H1 (cell line): ENCODE data around the gene FOLR1. TPM values are rescaled to one million over a fixed set of nuclear protein-coding genes. Genes with fewer than 3 reads are reported as not detected.

Experiments used
- ASH2L ChIP-seq: fragments of 200-600, 300-600 bp; sonication (generic); IDR thresholded peaks from one replicate; pipeline ENCODE4 v1.7.1; 2017; ENCODE audit warnings: low read length
- CHD2 ChIP-seq: IDR thresholded peaks from 2 replicates; pipeline ENCODE4 v1.6.1; 2012; ENCODE audit warnings: low read length, improper control_type of control experiment
- EZH2 ChIP-seq: fragments of 200-600 bp; sonication (generic); IDR thresholded peaks from 2 replicates; pipeline ENCODE4 v1.7.1; 2012; ENCODE audit warnings: low read depth, mild to moderate bottlenecking, moderate library complexity, low read length, inconsistent platforms; ENCODE audit not compliant: severe bottlenecking
- FOSL1 ChIP-seq: IDR thresholded peaks from 2 replicates; pipeline ENCODE4 v1.6.1; 2011; ENCODE audit warnings: mild to moderate bottlenecking, low read depth, low read length, moderate library complexity; ENCODE audit not compliant: insufficient read depth
- HDAC6 ChIP-seq: IDR thresholded peaks from one replicate; pipeline ENCODE4 v1.7.1; 2012; ENCODE audit warnings: low read depth, mild to moderate bottlenecking, inconsistent platforms, low read length, moderate library complexity
- JUND ChIP-seq: IDR thresholded peaks from 2 replicates; pipeline ENCODE4 v1.6.1; 2011; ENCODE audit warnings: mild to moderate bottlenecking, improper control_type of control experiment, low read length
- NRF1 ChIP-seq: IDR thresholded peaks from 2 replicates; pipeline ENCODE4 v1.6.1; 2011; ENCODE audit warnings: mild to moderate bottlenecking, low read depth, low read length, improper control_type of control experiment
- POLR2A ChIP-seq, 2 experiments: IDR thresholded peaks; 1 replicate in 1 of 2; 2 replicates in 1 of 2; pipeline ENCODE4 v1.6.1; 2011; ENCODE audit warnings: low read depth in 2 of 2, low read length in 2 of 2, mild to moderate bottlenecking in 2 of 2; ENCODE audit errors: control extremely low read depth in 1 of 2
- SAP30 ChIP-seq: fragments of 300-600 bp; sonication (generic); IDR thresholded peaks from 2 replicates; pipeline ENCODE4 v1.7.1; 2012; ENCODE audit warnings: low read length, moderate library complexity, mild to moderate bottlenecking, inconsistent platforms; ENCODE audit not compliant: insufficient read depth, insufficient replicate concordance
- TAF1 ChIP-seq: IDR thresholded peaks from 2 replicates; pipeline ENCODE4 v1.6.1; 2011; ENCODE audit warnings: mild to moderate bottlenecking, low read depth, low read length
- polyA plus RNA-seq, 7 experiments: library from polyadenylated mRNA; depleted of rRNA in 3 of 7; stranded (reverse) in 5 of 7; unstranded in 2 of 7; fragments of >200 nt in 5 of 7; fragments of 200-250 nt in 2 of 7; gene quantifications; 1 replicate in 5 of 7; 2 replicates in 1 of 7; 4 replicates in 1 of 7; pipeline versions ENCODE4 v1.2.1 to v1.2.3, GENCODE V29; 2011 to 2013; ENCODE audit warnings: missing spikeins in 2 of 7, mixed read lengths in 2 of 7
- total RNA-seq: library from RNA; stranded (reverse); fragmentation: NEBNext Ultra II Directional; extraction: Animal tissue kit (Norgen Biotek cat#: 25700); gene quantifications from 2 replicates; pipeline ENCODE4 v1.2.1, GENCODE V29; 2021
- TF ChIP-seq, protein P1 (sequence below): fragments of 300-600 bp; sonication (generic); IDR thresholded peaks from 2 replicates; pipeline ENCODE4 v1.7.1; 2012; ENCODE audit warnings: low read length, moderate library complexity, mild to moderate bottlenecking, inconsistent platforms; ENCODE audit not compliant: insufficient replicate concordance

FOLR1 gene
- total and polyA plus RNA-seq, 2 of the 8 experiments (the other 6 are each of a cell fraction or from before 2014, with no cell fraction given), result 1.3 TPM; not detected in 1

DNA sequence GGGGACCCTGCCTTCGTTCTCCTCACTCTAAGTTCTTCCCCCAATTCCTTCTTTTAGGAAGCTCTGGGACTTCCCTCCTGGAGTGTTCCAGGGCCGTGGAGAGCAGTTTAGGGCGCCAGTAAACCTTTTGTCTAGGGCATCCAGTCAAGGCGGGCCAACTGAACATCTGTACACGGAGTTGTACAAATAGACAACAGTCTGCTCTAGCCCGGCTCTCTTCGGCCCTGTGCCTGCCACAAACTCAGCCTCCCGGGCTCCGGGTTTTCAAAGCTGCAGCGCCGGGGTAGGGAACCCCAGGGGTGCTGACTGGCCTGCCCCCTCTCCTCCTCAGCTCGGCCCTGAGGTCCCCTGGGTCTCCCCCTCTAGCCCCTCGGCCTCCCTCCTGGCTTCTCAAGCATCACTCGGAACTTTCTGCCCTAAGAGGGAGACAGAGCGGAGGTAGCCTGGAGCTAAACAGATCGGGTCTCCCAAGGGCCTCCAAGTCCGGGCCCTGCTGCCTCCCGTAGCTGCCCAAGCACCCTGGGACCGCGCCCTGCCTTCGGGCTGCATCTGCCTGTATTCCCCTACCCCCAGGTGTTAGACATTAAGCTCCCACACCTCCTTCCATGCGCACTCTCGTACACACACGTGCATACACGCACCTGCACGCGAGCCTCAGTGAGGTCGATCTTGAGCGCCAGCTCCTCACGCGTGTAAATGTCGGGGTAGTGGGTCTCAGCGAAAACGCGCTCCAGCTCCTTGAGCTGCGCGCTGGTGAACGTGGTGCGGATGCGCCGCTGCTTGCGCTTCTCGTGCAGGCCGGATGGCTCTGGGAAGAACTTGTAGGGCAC is 48.7 kb downstream of the FOLR1 start (continued):
- TF ChIP-seq, protein P1, sequence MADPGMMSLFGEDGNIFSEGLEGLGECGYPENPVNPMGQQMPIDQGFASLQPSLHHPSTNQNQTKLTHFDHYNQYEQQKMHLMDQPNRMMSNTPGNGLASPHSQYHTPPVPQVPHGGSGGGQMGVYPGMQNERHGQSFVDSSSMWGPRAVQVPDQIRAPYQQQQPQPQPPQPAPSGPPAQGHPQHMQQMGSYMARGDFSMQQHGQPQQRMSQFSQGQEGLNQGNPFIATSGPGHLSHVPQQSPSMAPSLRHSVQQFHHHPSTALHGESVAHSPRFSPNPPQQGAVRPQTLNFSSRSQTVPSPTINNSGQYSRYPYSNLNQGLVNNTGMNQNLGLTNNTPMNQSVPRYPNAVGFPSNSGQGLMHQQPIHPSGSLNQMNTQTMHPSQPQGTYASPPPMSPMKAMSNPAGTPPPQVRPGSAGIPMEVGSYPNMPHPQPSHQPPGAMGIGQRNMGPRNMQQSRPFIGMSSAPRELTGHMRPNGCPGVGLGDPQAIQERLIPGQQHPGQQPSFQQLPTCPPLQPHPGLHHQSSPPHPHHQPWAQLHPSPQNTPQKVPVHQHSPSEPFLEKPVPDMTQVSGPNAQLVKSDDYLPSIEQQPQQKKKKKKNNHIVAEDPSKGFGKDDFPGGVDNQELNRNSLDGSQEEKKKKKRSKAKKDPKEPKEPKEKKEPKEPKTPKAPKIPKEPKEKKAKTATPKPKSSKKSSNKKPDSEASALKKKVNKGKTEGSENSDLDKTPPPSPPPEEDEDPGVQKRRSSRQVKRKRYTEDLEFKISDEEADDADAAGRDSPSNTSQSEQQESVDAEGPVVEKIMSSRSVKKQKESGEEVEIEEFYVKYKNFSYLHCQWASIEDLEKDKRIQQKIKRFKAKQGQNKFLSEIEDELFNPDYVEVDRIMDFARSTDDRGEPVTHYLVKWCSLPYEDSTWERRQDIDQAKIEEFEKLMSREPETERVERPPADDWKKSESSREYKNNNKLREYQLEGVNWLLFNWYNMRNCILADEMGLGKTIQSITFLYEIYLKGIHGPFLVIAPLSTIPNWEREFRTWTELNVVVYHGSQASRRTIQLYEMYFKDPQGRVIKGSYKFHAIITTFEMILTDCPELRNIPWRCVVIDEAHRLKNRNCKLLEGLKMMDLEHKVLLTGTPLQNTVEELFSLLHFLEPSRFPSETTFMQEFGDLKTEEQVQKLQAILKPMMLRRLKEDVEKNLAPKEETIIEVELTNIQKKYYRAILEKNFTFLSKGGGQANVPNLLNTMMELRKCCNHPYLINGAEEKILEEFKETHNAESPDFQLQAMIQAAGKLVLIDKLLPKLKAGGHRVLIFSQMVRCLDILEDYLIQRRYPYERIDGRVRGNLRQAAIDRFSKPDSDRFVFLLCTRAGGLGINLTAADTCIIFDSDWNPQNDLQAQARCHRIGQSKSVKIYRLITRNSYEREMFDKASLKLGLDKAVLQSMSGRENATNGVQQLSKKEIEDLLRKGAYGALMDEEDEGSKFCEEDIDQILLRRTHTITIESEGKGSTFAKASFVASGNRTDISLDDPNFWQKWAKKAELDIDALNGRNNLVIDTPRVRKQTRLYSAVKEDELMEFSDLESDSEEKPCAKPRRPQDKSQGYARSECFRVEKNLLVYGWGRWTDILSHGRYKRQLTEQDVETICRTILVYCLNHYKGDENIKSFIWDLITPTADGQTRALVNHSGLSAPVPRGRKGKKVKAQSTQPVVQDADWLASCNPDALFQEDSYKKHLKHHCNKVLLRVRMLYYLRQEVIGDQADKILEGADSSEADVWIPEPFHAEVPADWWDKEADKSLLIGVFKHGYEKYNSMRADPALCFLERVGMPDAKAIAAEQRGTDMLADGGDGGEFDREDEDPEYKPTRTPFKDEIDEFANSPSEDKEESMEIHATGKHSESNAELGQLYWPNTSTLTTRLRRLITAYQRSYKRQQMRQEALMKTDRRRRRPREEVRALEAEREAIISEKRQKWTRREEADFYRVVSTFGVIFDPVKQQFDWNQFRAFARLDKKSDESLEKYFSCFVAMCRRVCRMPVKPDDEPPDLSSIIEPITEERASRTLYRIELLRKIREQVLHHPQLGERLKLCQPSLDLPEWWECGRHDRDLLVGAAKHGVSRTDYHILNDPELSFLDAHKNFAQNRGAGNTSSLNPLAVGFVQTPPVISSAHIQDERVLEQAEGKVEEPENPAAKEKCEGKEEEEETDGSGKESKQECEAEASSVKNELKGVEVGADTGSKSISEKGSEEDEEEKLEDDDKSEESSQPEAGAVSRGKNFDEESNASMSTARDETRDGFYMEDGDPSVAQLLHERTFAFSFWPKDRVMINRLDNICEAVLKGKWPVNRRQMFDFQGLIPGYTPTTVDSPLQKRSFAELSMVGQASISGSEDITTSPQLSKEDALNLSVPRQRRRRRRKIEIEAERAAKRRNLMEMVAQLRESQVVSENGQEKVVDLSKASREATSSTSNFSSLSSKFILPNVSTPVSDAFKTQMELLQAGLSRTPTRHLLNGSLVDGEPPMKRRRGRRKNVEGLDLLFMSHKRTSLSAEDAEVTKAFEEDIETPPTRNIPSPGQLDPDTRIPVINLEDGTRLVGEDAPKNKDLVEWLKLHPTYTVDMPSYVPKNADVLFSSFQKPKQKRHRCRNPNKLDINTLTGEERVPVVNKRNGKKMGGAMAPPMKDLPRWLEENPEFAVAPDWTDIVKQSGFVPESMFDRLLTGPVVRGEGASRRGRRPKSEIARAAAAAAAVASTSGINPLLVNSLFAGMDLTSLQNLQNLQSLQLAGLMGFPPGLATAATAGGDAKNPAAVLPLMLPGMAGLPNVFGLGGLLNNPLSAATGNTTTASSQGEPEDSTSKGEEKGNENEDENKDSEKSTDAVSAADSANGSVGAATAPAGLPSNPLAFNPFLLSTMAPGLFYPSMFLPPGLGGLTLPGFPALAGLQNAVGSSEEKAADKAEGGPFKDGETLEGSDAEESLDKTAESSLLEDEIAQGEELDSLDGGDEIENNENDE, result no peak
- no peak for TF ChIP-seq TAF1
- TF ChIP-seq FOSL1, result no peak
- TF ChIP-seq SAP30, result no peak
- no peak for TF ChIP-seq CHD2
- no peak for TF ChIP-seq POLR2A (IDR thresholded peaks at IDR 0.05; ENCODE audit: control extremely low read depth in 1 of 2, low read depth in 2 of 2, low read length in 2 of 2)
- no peak for TF ChIP-seq ASH2L
- TF ChIP-seq JUND, result no peak
- TF ChIP-seq HDAC6, result no peak
- no peak for TF ChIP-seq NRF1
- peak; percentile 95 for TF ChIP-seq EZH2
